Mucosa of descending colon (tissue), 3 donors: Measurements from ENCODE around the gene ST3GAL5. TPM values are rescaled to one million over a fixed set of nuclear protein-coding genes. Genes with fewer than 3 reads are reported as not detected.

Source experiments
- ATAC-seq: fragments of 200-7000 bp; cut with Tn5 transposase; one replicate; pipeline ENCODE4 v1.9.1; 2020; ENCODE audit warnings: mild to moderate bottlenecking, moderate library complexity
- DNase-seq, 3 donors: peaks; one replicate each; pipeline ENCODE4 v3.0.0-alpha.2; 2020
- H3K36me3 ChIP-seq: fragments of 200-600 bp; one replicate; pipeline ENCODE4 v1.8.0; 2021; ENCODE audit warnings: low read depth, mild to moderate bottlenecking
- H3K4me1 ChIP-seq: fragments of 200-600 bp; one replicate; pipeline ENCODE4 v1.8.0; 2021; ENCODE audit warnings: low read depth, mild to moderate bottlenecking
- H3K4me3 ChIP-seq: fragments of 200-600 bp; one replicate; pipeline ENCODE4 v1.8.0; 2021; ENCODE audit warnings: mild to moderate bottlenecking
- H3K9me3 ChIP-seq: fragments of 200-600 bp; one replicate; pipeline ENCODE4 v1.8.0; 2021; ENCODE audit warnings: mild to moderate bottlenecking
- CTCF ChIP-seq: fragments of 200-600 bp; IDR thresholded peaks from one replicate; pipeline ENCODE4 v1.8.0; 2022; ENCODE audit warnings: antibody characterized with exemption, mild to moderate bottlenecking
- intact Hi-C, 2 donors: fragments of 100-400 bp; cut with DNase I in 1 of 2; cut with micrococcal nuclease in 1 of 2; formaldehyde crosslinking; loops; one replicate each; pipeline versions ENCODE4 v1.11.0 to v1.11.1; 2022; cut with DNase I, micrococcal nuclease
- total RNA-seq, 3 donors: library from RNA; stranded (reverse); fragmentation: NEBNext Ultra II Directional in 2 of 3; extraction: Animal tissue kit (Norgen Biotek cat#: 25700) in 2 of 3; gene quantifications; one replicate each; pipeline versions ENCODE4 v1.2.1 to v1.2.4, GENCODE V29; 2021 to 2023
- donor health status: DM: no; HTN: no; CAD: no; lungs with moderate emphysema.
- donor health status: DM: no; HTN: no; CAD: no.
- donor health status: DM: no; HTN: yes; CAD: no.

Gene ST3GAL5
- total RNA-seq, 3 donors from 2014 or later, result 5.0 to 19.0 (median 5.4) TPM

- Histone ChIP-seq H3K36me3 (no peaks in the 10 kb centered on the region), H3K4me3 (no peak overlapping the region), H3K4me1 (peaks cover 12% of the 10 kb centered on the region), H3K9me3 (no peaks in the 10 kb centered on the region)
- TF ChIP-seq CTCF, result peak; percentile 73
- intact Hi-C loops, result loop anchor here in 1 of 2 donors (2.0 kb wide), 1 partner anchor 85 kb away; no protein-coding TSS in a partner anchor
- DNase-seq, result peak; percentile 85 to 96 (median 94)
- ATAC-seq, result peak; percentile 96
Measured at GRCh38 chr2:85813982-85814801, 74.6 kb downstream of the ST3GAL5 start.

GRCh38 chr2:85813211-85813981 lies 75.4 kb downstream of the ST3GAL5 start:
- H3K9me3 ChIP-seq, result no peaks in the 10 kb centered on the region
- intact Hi-C loops, result loop anchor here in 1 of 2 donors (2.0 kb wide), 1 partner anchor 85 kb away; no protein-coding TSS in a partner anchor
- no peaks in the 10 kb centered on the region for H3K36me3 ChIP-seq
- ATAC-seq, result no peak
- no peak for TF ChIP-seq CTCF
- peaks cover 12% of the 10 kb centered on the region for H3K4me1 ChIP-seq
- no peak overlapping the region for H3K4me3 ChIP-seq
- DNase-seq, result no peak

- DNase-seq, result no peak
Measured at GRCh38 chr2:85812094-85812735, 76.6 kb downstream of the ST3GAL5 start.

GRCh38 chr2:85811180-85812093 lies 77.4 kb downstream of the ST3GAL5 start:
- intact Hi-C loops, result loop anchor here in 1 of 2 donors (2.0 kb wide), 1 partner anchor 83 kb away; no protein-coding TSS in a partner anchor
- Histone ChIP-seq H3K9me3 (no peaks in the 10 kb centered on the region), H3K36me3 (no peaks in the 10 kb centered on the region), H3K4me3 (no peak overlapping the region), H3K4me1 (peaks cover 12% of the 10 kb centered on the region)
- peak in 2 of 3 donors; percentile 62 to 70 for DNase-seq
- peak; percentile 58 for ATAC-seq
- no peak for TF ChIP-seq CTCF

More at GRCh38 chr2:85812094-85812735, 76.6 kb downstream of the ST3GAL5 start:
- no peak overlapping the region for H3K4me3 ChIP-seq
- intact Hi-C loops, result loop anchor here in 1 of 2 donors (2.0 kb wide), 1 partner anchor 83 kb away; no protein-coding TSS in a partner anchor
- no peak for TF ChIP-seq CTCF
- no peak for ATAC-seq
- no peaks in the 10 kb centered on the region for H3K36me3 ChIP-seq
- H3K9me3 ChIP-seq, result no peaks in the 10 kb centered on the region
- H3K4me1 ChIP-seq, result peaks cover 12% of the 10 kb centered on the region
